ENCODE data around the gene GNL3. TPM values are rescaled to one million over a fixed set of nuclear protein-coding genes. Genes with fewer than 3 reads are reported as not detected.
"Not testable (repeated sequence)": the region's sequence is repeated elsewhere in the genome, so short reads cannot be mapped to it uniquely, and the experiment has no call there.

The GNL3 gene
- total RNA-seq, 4 donors from 2014 or later: 55.8 to 371 (median 93.0) TPM

DNA sequence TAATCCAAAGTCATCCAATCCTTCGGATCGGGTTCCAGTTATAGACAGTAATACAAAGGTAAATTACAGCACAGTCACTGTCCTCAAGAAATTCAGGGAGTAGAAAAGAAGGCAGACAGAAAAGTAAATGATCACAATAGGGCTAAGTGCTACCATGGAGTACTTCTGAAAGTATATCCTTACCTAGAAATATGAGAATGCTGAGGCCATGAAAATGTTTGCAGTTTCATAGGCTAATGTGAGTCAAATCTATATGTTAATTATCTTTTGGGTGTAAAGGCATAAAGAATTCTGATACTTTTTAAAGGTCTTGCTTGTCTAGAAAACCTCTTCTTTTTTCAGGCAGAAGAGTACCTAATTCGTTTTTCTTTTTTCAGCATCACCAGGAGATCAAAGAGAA is 29.9 kb upstream of the GNL3 start:
- DNase-seq (ENCODE audit: low spot score) (no peak), ATAC-seq (ENCODE audit: low FRiP score) (no peak)
- TF ChIP-seq, protein P1, sequence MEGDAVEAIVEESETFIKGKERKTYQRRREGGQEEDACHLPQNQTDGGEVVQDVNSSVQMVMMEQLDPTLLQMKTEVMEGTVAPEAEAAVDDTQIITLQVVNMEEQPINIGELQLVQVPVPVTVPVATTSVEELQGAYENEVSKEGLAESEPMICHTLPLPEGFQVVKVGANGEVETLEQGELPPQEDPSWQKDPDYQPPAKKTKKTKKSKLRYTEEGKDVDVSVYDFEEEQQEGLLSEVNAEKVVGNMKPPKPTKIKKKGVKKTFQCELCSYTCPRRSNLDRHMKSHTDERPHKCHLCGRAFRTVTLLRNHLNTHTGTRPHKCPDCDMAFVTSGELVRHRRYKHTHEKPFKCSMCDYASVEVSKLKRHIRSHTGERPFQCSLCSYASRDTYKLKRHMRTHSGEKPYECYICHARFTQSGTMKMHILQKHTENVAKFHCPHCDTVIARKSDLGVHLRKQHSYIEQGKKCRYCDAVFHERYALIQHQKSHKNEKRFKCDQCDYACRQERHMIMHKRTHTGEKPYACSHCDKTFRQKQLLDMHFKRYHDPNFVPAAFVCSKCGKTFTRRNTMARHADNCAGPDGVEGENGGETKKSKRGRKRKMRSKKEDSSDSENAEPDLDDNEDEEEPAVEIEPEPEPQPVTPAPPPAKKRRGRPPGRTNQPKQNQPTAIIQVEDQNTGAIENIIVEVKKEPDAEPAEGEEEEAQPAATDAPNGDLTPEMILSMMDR (IDR thresholded peaks at IDR 0.05): no peak

DNA sequence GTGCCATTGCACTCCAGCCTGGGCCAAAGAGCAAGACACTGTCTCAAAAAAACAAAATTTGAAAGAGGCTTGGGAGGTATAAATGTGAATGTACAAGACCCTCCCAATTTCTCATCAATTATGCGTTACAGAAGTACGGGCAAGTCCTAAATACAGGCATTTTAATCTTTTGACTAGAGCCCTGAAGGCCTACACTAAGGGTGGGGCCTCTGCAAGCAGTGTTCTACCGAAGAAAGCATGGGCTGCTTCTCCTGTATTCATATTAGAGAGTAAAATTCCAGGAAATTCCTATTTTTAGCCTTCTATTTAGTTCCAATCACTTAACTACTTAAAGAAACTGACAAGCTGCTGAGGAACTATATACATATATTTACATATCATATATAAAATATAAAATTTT is 25.8 kb upstream of the GNL3 start:
- TF ChIP-seq, protein P1 (IDR thresholded peaks at IDR 0.05): no peak
- no peak for DNase-seq (ENCODE audit: low spot score)
- no peak for ATAC-seq (ENCODE audit: low FRiP score)

DNA sequence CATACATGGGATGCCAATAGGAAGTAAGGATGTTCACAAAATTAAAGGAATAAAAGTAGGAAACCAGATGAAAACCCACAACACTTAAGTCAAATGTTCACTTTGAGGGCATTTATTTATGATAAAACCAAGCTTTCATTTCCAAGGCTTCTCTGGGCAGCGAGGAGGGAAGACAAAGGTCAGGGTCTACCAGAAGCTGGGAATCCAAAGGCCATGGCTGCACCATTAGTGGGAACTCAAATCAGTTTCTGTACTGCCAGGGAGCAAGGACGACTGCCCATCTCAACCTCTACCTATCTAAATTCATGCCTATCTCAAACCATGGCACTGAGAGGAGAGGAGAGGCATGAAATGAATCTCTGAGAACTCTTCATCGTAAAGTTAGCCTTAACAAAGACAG is 22.7 kb upstream of the GNL3 start:
- ATAC-seq (ENCODE audit: low FRiP score): no peak
- TF ChIP-seq, protein P1 (IDR thresholded peaks at IDR 0.05): no peak
- DNase-seq (ENCODE audit: low spot score): no peak

DNA sequence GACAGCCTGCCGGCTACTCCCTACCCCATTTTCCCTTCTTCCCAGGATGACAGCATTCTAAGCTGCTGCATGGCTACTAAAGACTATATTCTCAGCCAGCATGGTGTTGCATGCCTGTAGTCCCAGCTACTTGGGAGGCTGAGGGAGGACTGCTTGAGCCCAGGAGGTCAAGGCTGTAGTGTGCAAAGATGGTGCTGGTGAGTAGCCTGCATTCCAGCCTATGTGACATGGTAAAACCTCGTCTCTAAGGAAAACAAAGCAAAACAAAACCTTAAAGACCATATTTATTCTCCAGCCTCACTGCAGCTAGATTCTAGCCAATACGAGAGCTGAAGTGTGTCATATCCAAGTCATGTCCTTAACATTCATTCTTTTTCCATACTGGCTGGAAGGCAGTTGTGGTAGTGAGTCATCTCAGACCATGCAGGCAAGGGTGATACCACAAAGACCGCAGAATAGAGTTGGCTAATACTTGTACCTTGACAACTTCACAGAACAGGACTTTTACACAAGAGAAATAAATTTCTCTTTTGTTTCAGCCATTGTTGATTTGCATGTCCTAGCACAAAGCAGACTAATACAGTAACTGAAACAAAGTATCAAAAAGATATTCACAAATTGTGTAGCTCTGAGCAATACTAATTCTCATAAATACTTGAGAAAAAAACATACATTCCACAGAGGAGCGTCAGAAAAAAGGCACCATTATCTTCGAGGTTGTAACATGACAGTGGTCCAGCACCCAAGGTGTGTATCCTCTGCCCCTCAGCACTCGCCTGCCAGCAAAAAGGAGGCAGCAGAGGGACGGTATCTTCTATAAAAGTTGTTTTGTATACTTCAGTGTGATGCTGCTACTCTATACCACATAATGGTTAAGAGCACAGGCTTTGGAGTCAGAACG is 15.0 kb upstream of the GNL3 start:
- peak; percentile 94 for ATAC-seq (ENCODE audit: low FRiP score)
- DNase-seq (ENCODE audit: low spot score): no peak
- TF ChIP-seq, protein P1 (IDR thresholded peaks at IDR 0.05): no peak

DNA sequence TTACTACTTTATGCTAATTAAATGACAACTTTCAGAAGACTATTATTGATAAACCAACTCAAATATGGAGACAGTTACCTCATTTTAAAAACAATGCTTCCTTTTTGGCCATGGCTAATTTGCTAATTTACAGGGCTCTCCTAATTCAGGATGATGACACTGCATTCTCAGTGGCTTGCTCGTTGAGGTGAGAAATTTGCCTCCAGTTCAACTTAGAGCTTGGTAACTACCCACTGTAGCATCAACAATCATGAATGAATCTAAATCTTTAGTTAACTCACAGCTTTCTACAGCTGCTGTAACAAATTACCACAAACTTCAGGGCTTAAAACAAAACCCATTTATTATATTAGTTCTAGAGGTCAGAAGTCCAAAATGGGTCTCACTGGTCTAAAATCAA is 14.2 kb upstream of the GNL3 start:
- DNase-seq (ENCODE audit: low spot score) (no peak), ATAC-seq (ENCODE audit: low FRiP score) (no peak)
- TF ChIP-seq, protein P1 (IDR thresholded peaks at IDR 0.05): no peak

DNA sequence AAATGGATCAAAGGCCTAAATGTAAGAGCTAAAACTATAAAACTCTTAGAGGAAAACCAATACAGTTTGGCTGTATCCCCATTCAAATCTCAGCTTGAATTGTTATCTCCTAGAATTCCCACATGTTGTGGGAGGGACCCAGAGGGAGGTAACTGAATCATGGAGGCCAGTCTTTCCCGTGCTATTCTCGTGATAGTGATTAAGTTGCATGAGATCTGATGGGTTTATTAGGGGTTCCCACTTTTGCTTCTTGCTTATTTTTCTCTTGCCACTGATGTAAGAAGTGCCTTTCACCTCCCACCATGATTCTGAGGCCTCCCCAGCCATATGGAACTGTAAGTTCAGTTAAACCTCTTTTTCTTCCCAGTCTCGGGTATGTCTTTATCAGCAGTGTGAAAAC is 9.6 kb upstream of the GNL3 start:
- ATAC-seq (ENCODE audit: low FRiP score); DNase-seq (ENCODE audit: low spot score): not testable (repeated sequence)

DNA sequence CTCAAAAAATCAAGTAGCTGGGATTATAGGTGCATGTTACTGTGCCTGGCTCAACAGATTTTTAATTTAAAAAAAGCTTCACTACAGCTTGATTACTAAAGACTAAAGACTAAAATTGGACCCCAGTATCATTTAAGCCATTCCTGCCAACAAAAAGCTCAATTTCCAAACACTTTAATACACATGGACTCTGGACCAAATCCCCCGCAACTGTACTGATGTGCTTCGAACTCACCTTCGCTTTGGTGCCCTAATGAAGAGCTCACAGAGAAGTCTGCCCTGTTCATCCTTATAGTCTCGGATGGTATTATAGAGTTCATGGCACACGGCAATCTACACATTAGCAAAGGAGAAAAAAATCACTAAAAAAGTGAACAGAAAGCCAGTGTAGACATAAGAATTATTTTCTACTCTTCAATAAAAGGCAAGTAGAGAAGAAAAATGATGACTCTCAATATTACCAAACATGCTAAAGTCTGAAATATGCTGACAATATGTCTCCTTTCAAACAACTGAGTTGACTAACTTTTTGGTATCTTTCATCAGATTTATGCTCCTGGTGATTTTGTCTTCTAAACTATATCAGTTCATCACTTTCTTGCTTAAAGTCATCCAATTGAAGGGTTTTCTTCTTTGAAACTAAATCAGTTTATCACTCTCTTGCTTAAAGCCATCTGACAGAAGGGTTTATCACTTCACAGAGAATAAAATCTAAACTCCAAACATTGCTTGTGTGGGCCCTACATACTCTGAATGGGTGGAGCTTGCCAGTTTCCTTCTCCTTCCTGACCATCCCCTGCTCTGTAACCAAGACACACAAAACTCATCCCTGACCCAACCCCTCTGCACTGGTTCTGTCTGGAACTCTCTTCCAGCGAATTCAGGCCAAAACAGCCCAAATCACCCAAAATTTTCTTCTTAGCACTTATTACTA is 7.3 kb upstream of the GNL3 start:
- TF ChIP-seq, protein P1 (IDR thresholded peaks at IDR 0.05): no peak
- ATAC-seq (ENCODE audit: low FRiP score): no peak
- no peak for DNase-seq (ENCODE audit: low spot score)

Data from omental fat pad (tissue), 4 donors.